K562 (cell line): ENCODE data around the gene TCF12. TPM values are rescaled to one million over a fixed set of nuclear protein-coding genes. Genes with fewer than 3 reads are reported as not detected.

Experiments used
- ATAC-seq: fragments of 200-7000 bp; cut with Tn5 transposase; 3 replicates; pipeline ENCODE4 v1.9.1; 2020; ENCODE audit warnings: moderate library complexity
- BruUV-seq: library from RNA; stranded (reverse); fragments of 400-500 nt; replicated peaks from 2 replicates; lab custom pipeline; 2021; lab: Mats Ljungman, UMichigan
- CTCF ChIA-PET: fragments of 300-600 bp; formaldehyde crosslinking; extraction: SDS; loops from one replicate; lab custom pipeline; 2021; ENCODE audit warnings: low intra/inter-chr PET ratio; lab: Yijun Ruan, JAX
- POLR2A ChIA-PET: fragments of 300-600, 350-650 bp; sonication (Branson Sonifier 250); formaldehyde crosslinking; extraction: SDS; loops from one replicate; lab custom pipeline; 2021; ENCODE audit warnings: antibody characterized with exemption, inconsistent platforms; lab: Yijun Ruan, JAX
- DNase-seq, 4 experiments: peaks; one replicate each; pipeline versions ENCODE4 v3.0.0 to v3.0.0-alpha.2; 2011 to 2018; ENCODE audit warnings: low spot score in 3 of 4, mixed read lengths in 3 of 4; ENCODE audit errors: extremely low read depth in 1 of 4
- FAIRE-seq: peaks from 2 replicates; lab custom pipeline; 2011; peaks lifted over from hg19 to GRCh38; lab: Jason Lieb, UNC
- H2AFZ ChIP-seq: 2 replicates; pipeline ENCODE4 v1.6.0; 2011; ENCODE audit warnings: low read depth, low read length, control low read depth, inconsistent platforms
- H3K27ac ChIP-seq: fragments of 200-600 bp; 3 replicates; pipeline ENCODE4 v1.8.0; 2011; ENCODE audit warnings: low read depth, mild to moderate bottlenecking, control low read depth, inconsistent platforms, low read length, moderate library complexity, mixed read lengths; ENCODE audit errors: extremely low read depth
- H3K27me3 ChIP-seq, 2 experiments: fragments of 300-600 bp in 1 of 2; 2 replicates in 1 of 2; 3 replicates in 1 of 2; pipeline versions ENCODE4 v1.6.0 to v1.8.0; 2011; ENCODE audit warnings: inconsistent platforms in 2 of 2, low read length in 2 of 2, mild to moderate bottlenecking in 1 of 2, mixed read lengths in 1 of 2, moderate library complexity in 1 of 2; ENCODE audit not compliant: control insufficient read depth in 2 of 2, insufficient read depth in 2 of 2
- H3K36me3 ChIP-seq: fragments of 300-600 bp; 3 replicates; pipeline ENCODE4 v1.8.0; 2011; ENCODE audit warnings: mild to moderate bottlenecking, low read length, inconsistent platforms; ENCODE audit not compliant: control insufficient read depth, insufficient read depth
- H3K4me1 ChIP-seq, 2 experiments: fragments of 200-600 bp in 1 of 2; replicated peaks in 1 of 2; 2 replicates in 1 of 2; 3 replicates in 1 of 2; pipeline versions ENCODE4 v1.5.1 to v1.8.0; 2011; ENCODE audit warnings: inconsistent platforms in 2 of 2, low read length in 2 of 2, mild to moderate bottlenecking in 1 of 2, mixed read lengths in 1 of 2, moderate library complexity in 1 of 2; ENCODE audit not compliant: control insufficient read depth in 2 of 2, insufficient read depth in 2 of 2
- H3K4me2 ChIP-seq: 2 replicates; pipeline ENCODE4 v1.6.1; 2011; ENCODE audit warnings: low read length, control low read depth, inconsistent platforms, mixed read lengths; ENCODE audit not compliant: insufficient read depth
- H3K4me3 ChIP-seq: fragments of 200-600 bp; sonication (generic), shearing (Covaris generic); 2 replicates; pipeline ENCODE4 v1.5.1; 2016; ENCODE audit warnings: control low read depth, inconsistent platforms
- H3K79me2 ChIP-seq: fragments of 200-600 bp; 3 replicates; pipeline ENCODE4 v1.8.0; 2011; ENCODE audit warnings: low read length, inconsistent platforms; ENCODE audit not compliant: control insufficient read depth, insufficient read depth
- H3K9ac ChIP-seq, 2 experiments: 2 replicates each; pipeline versions ENCODE4 v1.6.0 to v1.6.1; 2011; ENCODE audit warnings: low read depth in 2 of 2, low read length in 2 of 2, control low read depth in 1 of 2, inconsistent platforms in 1 of 2, mild to moderate bottlenecking in 1 of 2, mixed read lengths in 1 of 2; ENCODE audit not compliant: insufficient read depth in 1 of 2
- H3K9me1 ChIP-seq: one replicate; pipeline ENCODE4 v1.6.0; 2011; ENCODE audit warnings: inconsistent platforms, mild to moderate bottlenecking, low read length, moderate library complexity; ENCODE audit not compliant: control insufficient read depth, insufficient read depth
- H3K9me3 ChIP-seq: replicated peaks from 2 replicates; pipeline ENCODE4 v1.5.1; 2011; ENCODE audit warnings: low read depth, low read length, inconsistent platforms; ENCODE audit not compliant: control insufficient read depth, insufficient read depth
- H4K20me1 ChIP-seq: replicated peaks from 2 replicates; pipeline ENCODE4 v1.6.1; 2011; ENCODE audit warnings: low read length, inconsistent platforms, mixed read lengths; ENCODE audit not compliant: control insufficient read depth, insufficient read depth
- KAT2B ChIP-seq: IDR thresholded peaks from one replicate; pipeline ENCODE4 v1.6.1; 2012; ENCODE audit warnings: low read depth, mild to moderate bottlenecking, control low read depth, inconsistent platforms, low read length, moderate library complexity
- ZHX1 ChIP-seq: fragments of 150-350 bp; conservative IDR thresholded peaks from 2 replicates; pipeline ENCODE4 v1.6.1; 2014; ENCODE audit warnings: low read length
- ZNF140 ChIP-seq: fragments of 250-450 bp; sonication (Bioruptor Pico); IDR thresholded peaks from 2 replicates; pipeline ENCODE4 v1.8.0; 2021; ENCODE audit warnings: moderate library complexity, mild to moderate bottlenecking, inconsistent platforms
- WGBS: fragments of 100-300 bp; shearing (Covaris generic); methylation state at CpG from one replicate; pipeline ENCODE4 v1.1.6; 2016; ENCODE audit warnings: low coverage, mixed read lengths; ENCODE audit not compliant: insufficient coverage; ENCODE audit errors: missing lambda C conversion rate; 5-methylcytosine and 5-hydroxymethylcytosine counted together
- in situ Hi-C: fragments of 300-500 bp; cut with MboI; formaldehyde crosslinking; loops from 4 replicates; pipeline ENCODE4 v1.15.0; 2018; ENCODE audit warnings: inconsistent platforms, mixed read lengths
- intact Hi-C: fragments of 100-400 bp; cut with micrococcal nuclease; formaldehyde crosslinking; loops from 2 replicates; pipeline ENCODE4 v1.14.2; 2022
- polyA plus RNA-seq, 8 experiments: library from polyadenylated mRNA; depleted of rRNA in 4 of 8; stranded (reverse) in 5 of 8; unstranded in 3 of 8; fragments of >200 nt; fragmentation: Nextera tagmentation in 2 of 8; fragmentation: Illumina TruSeq in 1 of 8; extraction: Ambion mirVana in 2 of 8; extraction: Trizol in 1 of 8; gene quantifications; 2 replicates each; pipeline versions ENCODE4 v1.2.1 to v1.2.3, GENCODE V29; 2011 to 2014; ENCODE audit warnings: inconsistent platforms in 1 of 8, missing spikeins in 1 of 8
- total RNA-seq, 7 experiments: library from RNA; depleted of rRNA in 6 of 7; stranded (reverse); fragments of >200 nt in 6 of 7; fragmentation: Illumina TruSeq in 2 of 7; extraction: Trizol in 2 of 7; gene quantifications; 2 replicates each; pipeline versions ENCODE4 v1.2.1 to v1.2.3, GENCODE V29; 2011 to 2021; ENCODE audit warnings: low replicate concordance in 1 of 7

Gene TCF12
- total and polyA plus RNA-seq, 9 of the 15 experiments (the other 6 are each of a cell fraction or from before 2014, with no cell fraction given), result 10.5 to 132 (median 52.9) TPM

GRCh38 chr15:57203906-57204305, 285.5 kb downstream of the TCF12 start:
- no peaks in the 10 kb centered on the region for H3K9me1 ChIP-seq
- TF ChIP-seq KAT2B, result no peak
- no peak for TF ChIP-seq ZHX1
- no peak for TF ChIP-seq ZNF140 (CRISPR knock-in tag)
- no peak overlapping the region for H2AFZ ChIP-seq
- no peaks in the 10 kb centered on the region for H3K79me2 ChIP-seq
- WGBS, result 85% methylated on average over 2 of the region's 2 CpGs
- no peak for ATAC-seq
- DNase-seq, result no peak
- H3K27ac ChIP-seq, result no peak overlapping the region
- no peak overlapping the region for H3K4me2 ChIP-seq
- in situ Hi-C loops (no loop called here), intact Hi-C loops (no loop called here)
- H3K4me1 ChIP-seq, result no peaks in the 10 kb centered on the region
- H3K36me3 ChIP-seq, result peaks cover under 1% of the 10 kb centered on the region; the same call in 1 of the 3 replicates
- H3K4me3 ChIP-seq, result no peak overlapping the region
- H3K27me3 ChIP-seq, result no peaks in the 10 kb centered on the region
- H4K20me1 ChIP-seq, result no peaks in the 10 kb centered on the region
- CTCF ChIA-PET, result no interaction called here
- FAIRE-seq, result no peak
- POLR2A ChIA-PET, result interaction anchor here (0.8 kb wide), 1 partner anchor 60 kb away, joined by 3 read pairs; no protein-coding TSS in a partner anchor
- no peaks in the 10 kb centered on the region for H3K9me3 ChIP-seq
- BruUV-seq, result no TSS peak
- H3K9ac ChIP-seq, result no peak overlapping the region
